NB4 (cell line): Measurements from ENCODE around the gene ARL2.

ENCODE experiments used
- DNase-seq: peaks from one replicate; pipeline ENCODE4 v3.0.0; 2010; ENCODE audit warnings: low read depth
- H3K4me3 ChIP-seq: one replicate; pipeline ENCODE4 v1.5.1; 2011; ENCODE audit warnings: mild to moderate bottlenecking, low read depth, low read length, moderate library complexity
- CTCF ChIP-seq: IDR thresholded peaks from one replicate; pipeline ENCODE4 v1.5.1; 2012; ENCODE audit warnings: low read depth, low read length
- MAX ChIP-seq: IDR thresholded peaks from 2 replicates; pipeline ENCODE4 v1.6.1; 2011; ENCODE audit warnings: low read depth, low read length
- MYC ChIP-seq: IDR thresholded peaks from 2 replicates; pipeline ENCODE4 v1.6.1; 2011; ENCODE audit warnings: low read depth, low read length
- POLR2A ChIP-seq: IDR thresholded peaks from 2 replicates; pipeline ENCODE4 v1.6.1; 2011; ENCODE audit warnings: mild to moderate bottlenecking; ENCODE audit not compliant: insufficient read length; ENCODE audit errors: extremely low read depth

The ARL2 gene

GRCh38 chr11:65027213-65028067 is 13.5 kb downstream of the ARL2 start, which contains the start of gene SNX15:
Gene SNX15, plus strand, starts transcription at chr11:65027439. Its CDS starts 99 bp downstream, at chr11:65027538.
- peak within 1 kb of the TSS; percentile 63 for H3K4me3 ChIP-seq
- TF ChIP-seq POLR2A (peak; percentile 52), CTCF (peak; percentile 50), MAX (peak; percentile 76), MYC (peak; percentile 46; the same call in 1 of the 2 replicates)
- peak; percentile 97 for DNase-seq

- TF ChIP-seq CTCF (peak; percentile 1), MYC (no peak)
- H3K4me3 ChIP-seq = no peak overlapping the region
Observed at GRCh38 chr11:65032216-65032615, 18.3 kb downstream of the ARL2 start.

GRCh38 chr11:65034423-65034822 is 20.5 kb downstream of the ARL2 start:
- H3K4me3 ChIP-seq = no peak overlapping the region
- TF ChIP-seq MYC = no peak
- TF ChIP-seq MAX = no peak
- TF ChIP-seq CTCF = no peak
- TF ChIP-seq POLR2A = no peak
- DNase-seq = no peak

More at GRCh38 chr11:65032216-65032615, 18.3 kb downstream of the ARL2 start:
- DNase-seq = no peak

- TF ChIP-seq MYC (no peak), POLR2A (no peak), CTCF (no peak), MAX (no peak)
- H3K4me3 ChIP-seq = no peak overlapping the region
- no peak for DNase-seq
Observed at GRCh38 chr11:65035579-65035978, 21.6 kb downstream of the ARL2 start.

- DNase-seq = no peak
- no peak overlapping the region for H3K4me3 ChIP-seq
- no peak for TF ChIP-seq CTCF
- no peak for TF ChIP-seq POLR2A
- no peak for TF ChIP-seq MAX
- no peak for TF ChIP-seq MYC
Observed at GRCh38 chr11:65036931-65037330, 23.0 kb downstream of the ARL2 start.

GRCh38 chr11:65040520-65040846 is 26.5 kb downstream of the ARL2 start:
- H3K4me3 ChIP-seq = peak overlapping the region; percentile 81
- TF ChIP-seq MYC = no peak
- TF ChIP-seq CTCF = no peak
- TF ChIP-seq MAX = no peak
- TF ChIP-seq POLR2A = peak; percentile 51
- no peak for DNase-seq
